MCF 10A (cell line): ENCODE results near the gene LPP. TPM values are rescaled to one million over a fixed set of nuclear protein-coding genes. Genes with fewer than 3 reads are reported as not detected.

Experiments used
- BruUV-seq: library from RNA; stranded (reverse); fragments of 400-500 nt; replicated peaks from 2 replicates; lab custom pipeline; 2021; lab: Mats Ljungman, UMichigan
- CTCF ChIA-PET: fragments of 300-600 bp; sonication (Branson Sonifier 250); formaldehyde crosslinking; extraction: SDS; loops from one replicate; lab custom pipeline; 2021; ENCODE audit warnings: antibody characterized with exemption, inconsistent platforms; lab: Yijun Ruan, JAX
- POLR2A ChIA-PET: fragments of 300-600, 350-650 bp; sonication (Branson Sonifier 250); formaldehyde crosslinking; extraction: SDS; loops from one replicate; lab custom pipeline; 2020; ENCODE audit warnings: antibody characterized with exemption, inconsistent platforms; lab: Yijun Ruan, JAX
- DNase-seq: peaks from one replicate; pipeline ENCODE4 v3.0.0-alpha.2; 2018; ENCODE audit not compliant: unreplicated experiment
- H3K27ac Mint-ChIP-seq: one replicate; pipeline ENCODE4 v1.8.0; 2022; ENCODE audit warnings: mild to moderate bottlenecking, low read depth, mixed read lengths; ENCODE audit not compliant: unreplicated experiment
- H3K27me3 Mint-ChIP-seq: one replicate; pipeline ENCODE4 v1.8.0; 2022; ENCODE audit warnings: mixed read lengths; ENCODE audit not compliant: insufficient read depth, unreplicated experiment
- H3K36me3 Mint-ChIP-seq: one replicate; pipeline ENCODE4 v1.8.0; 2022; ENCODE audit warnings: mild to moderate bottlenecking, moderate library complexity, mixed read lengths; ENCODE audit not compliant: insufficient read depth, unreplicated experiment
- H3K4me1 Mint-ChIP-seq: one replicate; pipeline ENCODE4 v1.8.0; 2022; ENCODE audit warnings: mixed read lengths; ENCODE audit not compliant: insufficient read depth, unreplicated experiment
- H3K4me3 Mint-ChIP-seq: one replicate; pipeline ENCODE4 v1.8.0; 2022; ENCODE audit warnings: mild to moderate bottlenecking, moderate library complexity, mixed read lengths; ENCODE audit not compliant: unreplicated experiment
- H3K9me3 Mint-ChIP-seq: one replicate; pipeline ENCODE4 v1.8.0; 2022; ENCODE audit warnings: mixed read lengths; ENCODE audit not compliant: unreplicated experiment
- CTCF ChIP-seq: fragments of 200-600 bp; IDR thresholded peaks from one replicate; pipeline ENCODE4 v1.8.0; 2022; ENCODE audit warnings: antibody characterized with exemption, mild to moderate bottlenecking; ENCODE audit not compliant: unreplicated experiment
- intact Hi-C: fragments of 100-400 bp; cut with micrococcal nuclease; formaldehyde crosslinking; loops from 2 replicates; pipeline ENCODE4 v1.14.1; 2022
- total RNA-seq: library from RNA; stranded (reverse); gene quantifications from 2 replicates; pipeline ENCODE4 v1.2.3, GENCODE V29; 2022

The LPP gene
- total RNA-seq, 1 experiment from 2014 or later = 117 TPM

- ChIA-PET POLR2A (no interaction called here), CTCF (no interaction called here)
- no peak overlapping the region for H3K4me3 Mint-ChIP-seq
- no peaks in the 10 kb centered on the region for H3K27me3 Mint-ChIP-seq
- TF ChIP-seq CTCF = no peak
- peaks cover 12% of the 10 kb centered on the region for H3K36me3 Mint-ChIP-seq
- peaks cover 14% of the 10 kb centered on the region for H3K4me1 Mint-ChIP-seq
- no peak for DNase-seq
- no peaks in the 10 kb centered on the region for H3K9me3 Mint-ChIP-seq
- BruUV-seq = no TSS peak
- H3K27ac Mint-ChIP-seq = no peak overlapping the region
- intact Hi-C loops = loop anchor here (10.0 kb wide), 1 partner anchor 435 kb away; the partner anchor contains the start of gene BCL6
Observed at GRCh38 chr3:188180114-188180513, 26.2 kb downstream of the LPP start.

- Mint-ChIP-seq H3K4me1 (peaks cover 37% of the 10 kb centered on the region), H3K27ac (no peak overlapping the region), H3K27me3 (no peaks in the 10 kb centered on the region), H3K9me3 (no peaks in the 10 kb centered on the region), H3K4me3 (no peak overlapping the region), H3K36me3 (peaks cover 8% of the 10 kb centered on the region)
- ChIA-PET CTCF (interaction anchor here (1.2 kb wide), 1 partner anchor 13 kb away, joined by 10 read pairs; no protein-coding TSS in a partner anchor), POLR2A (interaction anchor here (0.6 kb wide), 1 partner anchor 438 kb away, joined by 3 read pairs; the partner anchor contains the start of gene BCL6)
- intact Hi-C loops = loop anchor here (10.0 kb wide), 1 partner anchor 439 kb away; the partner anchor contains the start of gene BCL6
- BruUV-seq = no TSS peak
- DNase-seq = no peak
- no peak for TF ChIP-seq CTCF
Observed at GRCh38 chr3:188183452-188183851, 29.5 kb downstream of the LPP start.

- H3K27me3 Mint-ChIP-seq = no peaks in the 10 kb centered on the region
- no peaks in the 10 kb centered on the region for H3K9me3 Mint-ChIP-seq
- no peak for DNase-seq
- CTCF ChIA-PET = interaction anchor here (1.2 kb wide), 1 partner anchor 13 kb away, joined by 10 read pairs; no protein-coding TSS in a partner anchor
- no peak overlapping the region for H3K4me3 Mint-ChIP-seq
- no TSS peak for BruUV-seq
- H3K4me1 Mint-ChIP-seq = peaks cover 37% of the 10 kb centered on the region
- intact Hi-C loops = loop anchor here (10.0 kb wide), 1 partner anchor 439 kb away; the partner anchor contains the start of gene BCL6
- H3K27ac Mint-ChIP-seq = no peak overlapping the region
- no peak for TF ChIP-seq CTCF
- H3K36me3 Mint-ChIP-seq = peaks cover 3% of the 10 kb centered on the region
- POLR2A ChIA-PET = interaction anchor here (1.5 kb wide), 1 partner anchor 439 kb away, joined by 4 read pairs; the partner anchor contains the start of gene BCL6
Observed at GRCh38 chr3:188184160-188184559, 30.2 kb downstream of the LPP start.

- Mint-ChIP-seq H3K4me1 (peaks cover 41% of the 10 kb centered on the region), H3K27me3 (no peaks in the 10 kb centered on the region), H3K36me3 (no peaks in the 10 kb centered on the region), H3K27ac (no peak overlapping the region), H3K4me3 (no peak overlapping the region), H3K9me3 (no peaks in the 10 kb centered on the region)
- no peak for TF ChIP-seq CTCF
- intact Hi-C loops = loop anchor here (5.0 to 10.0 kb wide), 2 partner anchors 32 to 440 kb away; partner anchors contain the start of genes BCL6 and LPP
- POLR2A ChIA-PET = interaction anchor here (1.5 kb wide), 1 partner anchor 439 kb away, joined by 4 read pairs; the partner anchor contains the start of gene BCL6
- DNase-seq = no peak
- BruUV-seq = no TSS peak
- CTCF ChIA-PET = interaction anchor here (1.2 kb wide), 1 partner anchor 14 kb away, joined by 10 read pairs; no protein-coding TSS in a partner anchor
Observed at GRCh38 chr3:188184649-188185048, 30.7 kb downstream of the LPP start.
